LoVo (cell line): ENCODE measurements around the gene CENPE.

Experiments
- DNase-seq: peaks from one replicate; pipeline ENCODE4 v3.0.0-alpha.2; 2016; ENCODE audit warnings: low spot score

The CENPE gene

GRCh38 chr4:103123114-103123513, 75.0 kb downstream of the CENPE start:
- DNase-seq, result no peak

GRCh38 chr4:103118166-103118565, 80.0 kb downstream of the CENPE start:
- no peak for DNase-seq

- no peak for DNase-seq
These were observed 86.5 kb downstream of the CENPE start for GRCh38 chr4:103111598-103111997.

- no peak for DNase-seq
These were observed 89.6 kb downstream of the CENPE start for GRCh38 chr4:103108542-103108941.

GRCh38 chr4:103105558-103106356, 92.4 kb downstream of the CENPE start:
- no peak for DNase-seq

- DNase-seq, result no peak
These were observed 93.3 kb downstream of the CENPE start for GRCh38 chr4:103104886-103105285.

- no peak for DNase-seq
These were observed 97.5 kb downstream of the CENPE start for GRCh38 chr4:103100691-103101090.

- peak; percentile 93 for DNase-seq
These were observed 98.3 kb downstream of the CENPE start, which contains the start of gene BDH2 for GRCh38 chr4:103099691-103100392. TSS of gene BDH2 (minus strand) at chr4:103099834. CDS start at chr4:103096254, 3,580 bp downstream.

GRCh38 chr4:103098756-103099440, 99.2 kb downstream of the CENPE start:
- no peak for DNase-seq

- no peak for DNase-seq
These were observed 99.8 kb downstream of the CENPE start for GRCh38 chr4:103098341-103098740.

GRCh38 chr4:103097112-103097511, 101.0 kb downstream of the CENPE start:
- no peak for DNase-seq

- DNase-seq, result no peak
These were observed 103.1 kb downstream of the CENPE start for GRCh38 chr4:103095080-103095479.

- no peak for DNase-seq
These were observed 105.9 kb downstream of the CENPE start for GRCh38 chr4:103092245-103092644.

- DNase-seq, result peak; percentile 59
These were observed 106.4 kb downstream of the CENPE start for GRCh38 chr4:103091601-103092223.

- no peak for DNase-seq
These were observed 108.7 kb downstream of the CENPE start for GRCh38 chr4:103089481-103089880.

- DNase-seq, result no peak
These were observed 111.6 kb downstream of the CENPE start for GRCh38 chr4:103086551-103086950.

- DNase-seq, result no peak
These were observed 112.5 kb downstream of the CENPE start for GRCh38 chr4:103085555-103086196.

GRCh38 chr4:103079621-103080020, 118.5 kb downstream of the CENPE start:
- DNase-seq, result no peak

- DNase-seq, result peak; percentile 58
These were observed 121.3 kb downstream of the CENPE start, which contains the start of gene SLC9B2 for GRCh38 chr4:103076747-103077347. TSS of gene SLC9B2 (minus strand) at chr4:103076761. CDS start at chr4:103067550, 9,211 bp downstream.

GRCh38 chr4:103075894-103076746, 122.0 kb downstream of the CENPE start:
- DNase-seq, result peak; percentile 60
